ENCODE results near the gene CLCNKA.
"Not testable (repeated sequence)": the region's sequence is repeated elsewhere in the genome, so short reads cannot be mapped to it uniquely, and the experiment has no call there.

Gene CLCNKA

DNA sequence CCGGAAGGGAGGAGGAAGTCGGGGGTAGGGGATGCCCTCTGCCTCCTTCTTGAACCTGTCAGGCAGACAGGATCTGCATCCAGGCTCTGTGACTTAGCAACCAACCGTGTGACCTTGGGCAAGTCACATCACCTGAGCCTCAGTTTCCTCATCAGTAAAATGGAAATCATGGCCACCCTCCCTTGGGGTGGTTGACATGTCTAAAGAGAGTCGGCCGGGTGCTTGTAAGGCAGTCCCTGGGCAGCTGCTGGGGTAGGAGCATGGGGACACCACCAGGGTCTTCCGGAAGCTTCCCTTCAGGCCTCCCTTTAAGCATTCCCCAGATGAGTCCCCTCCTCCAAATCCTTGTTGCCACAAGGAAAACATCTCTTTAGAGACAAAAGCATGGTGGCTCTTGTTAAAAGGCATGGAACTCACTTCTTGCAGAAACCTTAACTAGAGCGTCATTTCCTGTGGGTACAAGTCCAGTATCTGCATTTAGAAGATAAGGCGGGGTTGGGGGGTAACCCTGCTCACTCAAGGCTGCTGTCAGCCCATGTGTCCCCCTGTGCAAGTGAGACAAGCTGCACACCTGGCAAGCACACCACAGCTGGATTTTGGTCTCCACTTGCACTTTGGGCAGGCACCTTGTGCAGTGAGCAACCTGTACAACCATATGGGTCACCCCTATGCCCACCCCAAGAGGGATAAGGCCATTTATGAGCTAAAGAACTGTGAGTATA, 32.1 kb downstream of the CLCNKA start:
- DNase-seq (ENCODE audit: extremely low read depth, insufficient read length): no peak
- TF ChIP-seq, protein P1, sequence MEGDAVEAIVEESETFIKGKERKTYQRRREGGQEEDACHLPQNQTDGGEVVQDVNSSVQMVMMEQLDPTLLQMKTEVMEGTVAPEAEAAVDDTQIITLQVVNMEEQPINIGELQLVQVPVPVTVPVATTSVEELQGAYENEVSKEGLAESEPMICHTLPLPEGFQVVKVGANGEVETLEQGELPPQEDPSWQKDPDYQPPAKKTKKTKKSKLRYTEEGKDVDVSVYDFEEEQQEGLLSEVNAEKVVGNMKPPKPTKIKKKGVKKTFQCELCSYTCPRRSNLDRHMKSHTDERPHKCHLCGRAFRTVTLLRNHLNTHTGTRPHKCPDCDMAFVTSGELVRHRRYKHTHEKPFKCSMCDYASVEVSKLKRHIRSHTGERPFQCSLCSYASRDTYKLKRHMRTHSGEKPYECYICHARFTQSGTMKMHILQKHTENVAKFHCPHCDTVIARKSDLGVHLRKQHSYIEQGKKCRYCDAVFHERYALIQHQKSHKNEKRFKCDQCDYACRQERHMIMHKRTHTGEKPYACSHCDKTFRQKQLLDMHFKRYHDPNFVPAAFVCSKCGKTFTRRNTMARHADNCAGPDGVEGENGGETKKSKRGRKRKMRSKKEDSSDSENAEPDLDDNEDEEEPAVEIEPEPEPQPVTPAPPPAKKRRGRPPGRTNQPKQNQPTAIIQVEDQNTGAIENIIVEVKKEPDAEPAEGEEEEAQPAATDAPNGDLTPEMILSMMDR (IDR thresholded peaks at IDR 0.05; ENCODE audit: insufficient read depth, low read length, poor library complexity, severe bottlenecking): no peak
- H3K27me3 ChIP-seq (replicated peaks; ENCODE audit: control insufficient read depth, insufficient read depth, low read length): no peaks in the 10 kb centered on the region; the same call in 1 of the 2 replicates
- no peaks in the 10 kb centered on the region for H3K36me3 ChIP-seq (ENCODE audit: control insufficient read depth, insufficient read depth, low read length)
- no peak overlapping the region for H3K4me3 ChIP-seq (replicated peaks; ENCODE audit: low read depth, low read length)

DNA sequence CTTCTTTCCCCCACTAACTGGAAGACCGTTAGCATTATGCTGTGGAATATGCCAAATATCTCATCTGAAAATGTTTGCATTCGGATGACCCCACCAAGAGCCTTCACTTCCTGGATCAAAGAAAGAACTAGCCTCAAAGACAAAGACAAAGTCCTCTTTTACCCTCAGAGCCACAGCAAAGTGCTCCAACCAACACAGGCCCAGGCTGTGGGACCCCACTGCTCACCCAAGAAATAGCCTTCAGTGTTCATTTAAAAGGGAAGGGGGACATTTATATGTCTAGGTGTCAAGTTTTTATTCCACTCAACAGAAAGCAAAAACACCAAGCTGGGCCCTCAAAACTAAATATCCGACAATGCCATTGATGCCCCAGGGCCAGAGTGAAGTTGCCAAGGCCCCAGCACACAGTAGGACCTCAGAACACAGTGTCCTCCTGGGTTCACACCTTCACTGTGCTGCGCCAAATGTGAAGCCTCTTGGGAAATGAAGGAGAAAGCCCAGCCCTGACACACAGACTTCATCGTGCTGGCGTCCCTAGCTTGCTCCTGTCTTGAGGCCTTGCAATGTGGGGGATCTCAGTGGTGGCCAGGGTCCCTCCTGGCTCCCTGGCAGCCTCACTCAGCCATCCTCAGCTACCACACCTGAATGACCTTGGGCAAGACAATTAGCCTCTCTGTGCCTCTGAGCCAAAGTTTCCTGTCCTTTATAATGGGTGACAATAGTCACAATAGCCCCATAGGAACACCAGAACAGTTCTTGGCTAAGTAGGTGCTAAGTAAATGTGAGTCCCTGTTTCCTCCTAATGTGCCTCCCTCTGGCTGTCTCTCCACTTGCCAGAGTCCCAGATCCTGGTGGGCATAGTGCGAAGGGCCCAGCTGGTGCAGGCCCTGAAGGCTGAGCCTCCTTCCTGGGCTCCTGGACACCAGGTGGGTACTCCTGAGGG, 33.0 kb downstream of the CLCNKA start:
- no peaks in the 10 kb centered on the region for H3K36me3 ChIP-seq (ENCODE audit: control insufficient read depth, insufficient read depth, low read length)
- no peak overlapping the region for H3K4me3 ChIP-seq (replicated peaks; ENCODE audit: low read depth, low read length)
- DNase-seq (ENCODE audit: extremely low read depth, insufficient read length): no peak
- no peaks in the 10 kb centered on the region; the same call in 1 of the 2 replicates for H3K27me3 ChIP-seq (replicated peaks; ENCODE audit: control insufficient read depth, insufficient read depth, low read length)
- TF ChIP-seq, protein P1 (IDR thresholded peaks at IDR 0.05; ENCODE audit: insufficient read depth, low read length, poor library complexity, severe bottlenecking): no peak

GRCh38 chr1:16055613-16056520, 34.0 kb downstream of the CLCNKA start:
- H3K4me3 ChIP-seq (replicated peaks; ENCODE audit: low read depth, low read length): no peak overlapping the region
- DNase-seq (ENCODE audit: extremely low read depth, insufficient read length): peak; percentile 73
- H3K27me3 ChIP-seq (replicated peaks; ENCODE audit: control insufficient read depth, insufficient read depth, low read length): peaks cover 1% of the 10 kb centered on the region; the same call in 1 of the 2 replicates
- TF ChIP-seq, protein P1 (IDR thresholded peaks at IDR 0.05; ENCODE audit: insufficient read depth, low read length, poor library complexity, severe bottlenecking): peak; percentile 99
- H3K36me3 ChIP-seq (ENCODE audit: control insufficient read depth, insufficient read depth, low read length): no peaks in the 10 kb centered on the region

GRCh38 chr1:16056521-16056912, 34.7 kb downstream of the CLCNKA start:
- not testable (repeated sequence) for H3K36me3 ChIP-seq (ENCODE audit: control insufficient read depth, insufficient read depth, low read length); H3K27me3 ChIP-seq (replicated peaks; ENCODE audit: control insufficient read depth, insufficient read depth, low read length); DNase-seq (ENCODE audit: extremely low read depth, insufficient read length); H3K4me3 ChIP-seq (replicated peaks; ENCODE audit: low read depth, low read length)

GRCh38 chr1:16057314-16057915, 35.6 kb downstream of the CLCNKA start:
- H3K4me3 ChIP-seq (replicated peaks; ENCODE audit: low read depth, low read length); DNase-seq (ENCODE audit: extremely low read depth, insufficient read length); H3K27me3 ChIP-seq (replicated peaks; ENCODE audit: control insufficient read depth, insufficient read depth, low read length); H3K36me3 ChIP-seq (ENCODE audit: control insufficient read depth, insufficient read depth, low read length): not testable (repeated sequence)

DNA sequence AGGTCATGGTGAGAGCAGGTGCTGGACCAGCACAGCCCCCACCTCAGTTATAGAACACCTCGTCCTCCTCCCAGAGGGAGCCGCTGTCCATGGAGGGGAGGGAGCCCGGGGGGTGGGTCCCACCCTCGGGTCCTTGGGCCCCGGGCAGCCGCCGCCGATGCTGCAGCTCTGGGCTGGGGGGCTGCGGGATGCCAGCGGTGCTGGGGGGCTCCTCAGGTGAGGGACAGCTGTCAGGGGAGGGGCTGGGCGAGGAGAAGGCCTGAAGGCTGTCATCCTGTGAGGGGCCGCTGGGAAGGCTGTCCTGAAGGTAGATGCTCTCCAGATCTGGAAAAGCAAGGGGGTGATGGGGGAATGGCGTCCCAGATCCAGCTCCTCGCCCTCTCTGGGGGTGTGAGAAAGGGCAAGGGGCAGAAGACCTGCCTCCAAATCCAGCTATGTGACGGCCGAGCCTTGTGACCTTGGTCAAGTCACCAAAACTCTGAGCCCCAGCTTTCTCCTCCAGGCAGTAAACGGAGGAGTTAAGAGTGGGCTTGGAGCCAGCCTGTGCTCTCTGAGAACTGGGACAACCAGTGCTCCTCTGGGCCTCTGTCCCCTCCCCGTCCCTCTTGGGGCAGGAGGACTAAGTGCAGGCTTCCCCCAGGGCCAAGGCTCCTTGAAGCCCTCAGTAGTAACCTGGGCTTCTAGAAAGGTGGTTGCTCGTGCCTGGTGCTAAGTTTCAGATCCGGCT, 36.7 kb downstream of the CLCNKA start:
- not testable (repeated sequence) for H3K27me3 ChIP-seq (replicated peaks; ENCODE audit: control insufficient read depth, insufficient read depth, low read length); DNase-seq (ENCODE audit: extremely low read depth, insufficient read length); H3K36me3 ChIP-seq (ENCODE audit: control insufficient read depth, insufficient read depth, low read length); H3K4me3 ChIP-seq (replicated peaks; ENCODE audit: low read depth, low read length)

Measured in GM06990 (cell line).